Colonic mucosa (tissue), 4 donors: ENCODE measurements around the gene HOXC13. TPM values are rescaled to one million over a fixed set of nuclear protein-coding genes. Genes with fewer than 3 reads are reported as not detected.

Source experiments
- DNase-seq: peaks from one replicate; pipeline ENCODE4 v3.0.0-alpha.2; 2020
- H3K27ac ChIP-seq: fragments of 200-600 bp; one replicate; pipeline ENCODE4 v1.8.0; 2021
- H3K27me3 ChIP-seq: fragments of 200-600 bp; one replicate; pipeline ENCODE4 v1.8.0; 2021
- H3K36me3 ChIP-seq: fragments of 200-600 bp; one replicate; pipeline ENCODE4 v1.8.0; 2021
- H3K4me1 ChIP-seq: fragments of 200-600 bp; one replicate; pipeline ENCODE4 v1.8.0; 2021; ENCODE audit warnings: mild to moderate bottlenecking
- H3K4me3 ChIP-seq: fragments of 200-600 bp; one replicate; pipeline ENCODE4 v1.8.0; 2021
- H3K9ac ChIP-seq, 2 donors: one replicate each; pipeline ENCODE4 v1.7.0; 2013; ENCODE audit warnings: control low read depth in 2 of 2, low read depth in 2 of 2, low read length in 2 of 2
- H3K9me3 ChIP-seq: fragments of 200-600 bp; one replicate; pipeline ENCODE4 v1.8.0; 2021
- intact Hi-C: fragments of 100-400 bp; cut with DNase I; formaldehyde crosslinking; loops from one replicate; pipeline ENCODE4 v1.14.1; 2022
- total RNA-seq, 2 donors: library from RNA; stranded (reverse); fragmentation: NEBNext Ultra II Directional in 1 of 2; extraction: Animal tissue kit (Norgen Biotek cat#: 25700) in 1 of 2; gene quantifications; one replicate each; pipeline ENCODE4 v1.2.1, GENCODE V29; 2021
- TF ChIP-seq, protein P1 (sequence below): fragments of 200-600 bp; IDR thresholded peaks from one replicate; pipeline ENCODE4 v1.8.0; 2022; ENCODE audit warnings: antibody characterized with exemption, mild to moderate bottlenecking
- donor health status: healthy.
- donor health status: DM: no; HTN: no; CAD: no.
- donor health status: DM: no; HTN: no; CAD: no.

Gene HOXC13
- total RNA-seq, 2 donors from 2014 or later, result not detected

DNA sequence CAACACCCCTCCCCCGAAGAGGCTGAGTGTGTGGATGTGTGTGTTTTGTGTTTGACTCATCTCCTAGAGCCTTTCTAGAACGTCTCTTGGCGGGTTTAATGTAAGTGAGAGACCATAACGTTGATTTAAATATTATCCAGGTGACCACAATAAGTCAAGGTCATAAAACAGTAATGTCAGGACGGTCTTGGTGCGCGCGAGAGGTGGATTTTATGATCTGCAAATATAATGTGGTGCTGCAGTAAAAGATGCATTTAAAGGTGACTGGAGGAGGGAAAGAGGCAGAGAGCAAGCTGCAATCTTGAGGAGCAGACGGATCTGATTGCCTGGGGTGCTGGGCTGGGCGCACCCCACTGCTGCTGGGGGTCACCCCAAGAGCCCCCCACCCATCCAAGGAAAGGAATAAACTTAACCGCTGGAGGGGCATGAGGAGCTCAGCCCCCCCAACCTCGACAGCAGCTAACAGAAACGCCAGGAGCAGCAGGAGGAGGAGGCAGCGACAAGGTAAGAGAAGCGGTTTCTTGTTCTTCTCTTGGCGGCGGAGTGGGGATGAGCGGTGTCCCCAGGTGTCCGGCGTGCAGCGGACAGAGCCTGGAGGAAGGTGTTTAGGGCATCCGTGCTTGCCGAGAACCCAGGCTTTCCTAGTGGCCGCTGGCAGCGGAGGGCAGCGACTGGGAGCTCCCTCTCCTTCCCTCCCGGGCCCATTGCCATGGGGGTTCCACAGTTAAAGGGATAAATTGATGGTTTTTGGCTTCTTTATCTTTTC, 51.9 kb downstream of the HOXC13 start:
- Histone ChIP-seq H3K4me1 (peaks cover 5% of the 10 kb centered on the region), H3K9me3 (no peaks in the 10 kb centered on the region), H3K27me3 (peaks cover 99% of the 10 kb centered on the region), H3K4me3 (no peak overlapping the region), H3K9ac (no peak overlapping the region), H3K27ac (no peak overlapping the region), H3K36me3 (no peaks in the 10 kb centered on the region)
- DNase-seq, result no peak
- TF ChIP-seq, protein P1, sequence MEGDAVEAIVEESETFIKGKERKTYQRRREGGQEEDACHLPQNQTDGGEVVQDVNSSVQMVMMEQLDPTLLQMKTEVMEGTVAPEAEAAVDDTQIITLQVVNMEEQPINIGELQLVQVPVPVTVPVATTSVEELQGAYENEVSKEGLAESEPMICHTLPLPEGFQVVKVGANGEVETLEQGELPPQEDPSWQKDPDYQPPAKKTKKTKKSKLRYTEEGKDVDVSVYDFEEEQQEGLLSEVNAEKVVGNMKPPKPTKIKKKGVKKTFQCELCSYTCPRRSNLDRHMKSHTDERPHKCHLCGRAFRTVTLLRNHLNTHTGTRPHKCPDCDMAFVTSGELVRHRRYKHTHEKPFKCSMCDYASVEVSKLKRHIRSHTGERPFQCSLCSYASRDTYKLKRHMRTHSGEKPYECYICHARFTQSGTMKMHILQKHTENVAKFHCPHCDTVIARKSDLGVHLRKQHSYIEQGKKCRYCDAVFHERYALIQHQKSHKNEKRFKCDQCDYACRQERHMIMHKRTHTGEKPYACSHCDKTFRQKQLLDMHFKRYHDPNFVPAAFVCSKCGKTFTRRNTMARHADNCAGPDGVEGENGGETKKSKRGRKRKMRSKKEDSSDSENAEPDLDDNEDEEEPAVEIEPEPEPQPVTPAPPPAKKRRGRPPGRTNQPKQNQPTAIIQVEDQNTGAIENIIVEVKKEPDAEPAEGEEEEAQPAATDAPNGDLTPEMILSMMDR, result no peak
- intact Hi-C loops, result no loop called here

DNA sequence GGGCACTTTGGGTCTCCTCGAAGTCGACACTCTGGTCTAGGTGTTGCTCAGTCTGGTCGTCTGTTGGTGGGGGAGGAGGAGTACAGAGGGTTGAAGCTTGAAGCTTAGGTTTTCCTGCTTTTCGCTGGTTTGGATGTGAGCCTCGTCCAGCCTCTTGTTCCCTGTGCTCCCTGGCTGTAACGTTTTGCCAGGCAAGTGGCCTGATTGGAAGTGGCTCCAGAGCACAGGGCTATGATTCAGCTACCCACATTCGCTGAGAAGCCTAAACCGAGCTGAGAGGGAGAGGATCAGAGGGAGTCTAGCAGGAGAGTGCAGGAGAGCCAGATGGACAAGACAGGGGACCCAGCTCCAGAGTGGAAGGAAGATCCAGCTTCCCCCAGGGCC, 52.4 kb downstream of the HOXC13 start:
- TF ChIP-seq, protein P1, result no peak
- no peak for DNase-seq
- Histone ChIP-seq H3K27me3 (peaks cover 99% of the 10 kb centered on the region), H3K9me3 (no peaks in the 10 kb centered on the region), H3K9ac (no peak overlapping the region), H3K36me3 (no peaks in the 10 kb centered on the region), H3K27ac (no peak overlapping the region), H3K4me1 (peaks cover 8% of the 10 kb centered on the region), H3K4me3 (no peak overlapping the region)
- intact Hi-C loops, result no loop called here

DNA sequence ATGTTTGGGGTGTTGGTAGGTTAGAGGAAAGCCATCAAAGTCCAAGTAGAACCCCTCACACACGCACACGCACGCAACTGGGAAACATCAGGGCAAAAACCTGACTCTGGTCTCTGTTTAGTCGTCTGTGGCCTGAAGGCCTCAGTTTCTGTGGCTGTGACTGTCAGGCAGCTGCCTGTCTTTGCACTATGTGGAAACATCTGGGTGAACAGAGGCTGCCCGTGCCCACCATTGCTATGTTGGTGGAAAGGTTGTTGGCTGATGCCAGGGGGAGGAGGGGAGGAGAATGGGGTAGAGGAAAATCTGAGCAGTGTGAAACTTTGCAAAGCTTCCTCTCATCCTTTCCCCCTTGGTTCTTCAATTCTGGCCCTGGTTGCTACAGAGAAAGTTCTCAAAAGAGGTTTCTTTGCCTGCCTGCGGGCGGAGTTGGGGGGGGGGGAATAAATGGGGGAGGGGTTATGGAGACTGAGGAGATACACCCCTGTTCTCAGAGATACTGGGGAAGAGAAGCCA, 53.8 kb downstream of the HOXC13 start:
- Histone ChIP-seq H3K9ac (no peak overlapping the region), H3K27ac (no peak overlapping the region), H3K27me3 (peaks cover 99% of the 10 kb centered on the region), H3K36me3 (no peaks in the 10 kb centered on the region), H3K4me1 (peaks cover 9% of the 10 kb centered on the region), H3K4me3 (no peak overlapping the region), H3K9me3 (no peaks in the 10 kb centered on the region)
- no peak for DNase-seq
- TF ChIP-seq, protein P1, result no peak
- intact Hi-C loops, result no loop called here

DNA sequence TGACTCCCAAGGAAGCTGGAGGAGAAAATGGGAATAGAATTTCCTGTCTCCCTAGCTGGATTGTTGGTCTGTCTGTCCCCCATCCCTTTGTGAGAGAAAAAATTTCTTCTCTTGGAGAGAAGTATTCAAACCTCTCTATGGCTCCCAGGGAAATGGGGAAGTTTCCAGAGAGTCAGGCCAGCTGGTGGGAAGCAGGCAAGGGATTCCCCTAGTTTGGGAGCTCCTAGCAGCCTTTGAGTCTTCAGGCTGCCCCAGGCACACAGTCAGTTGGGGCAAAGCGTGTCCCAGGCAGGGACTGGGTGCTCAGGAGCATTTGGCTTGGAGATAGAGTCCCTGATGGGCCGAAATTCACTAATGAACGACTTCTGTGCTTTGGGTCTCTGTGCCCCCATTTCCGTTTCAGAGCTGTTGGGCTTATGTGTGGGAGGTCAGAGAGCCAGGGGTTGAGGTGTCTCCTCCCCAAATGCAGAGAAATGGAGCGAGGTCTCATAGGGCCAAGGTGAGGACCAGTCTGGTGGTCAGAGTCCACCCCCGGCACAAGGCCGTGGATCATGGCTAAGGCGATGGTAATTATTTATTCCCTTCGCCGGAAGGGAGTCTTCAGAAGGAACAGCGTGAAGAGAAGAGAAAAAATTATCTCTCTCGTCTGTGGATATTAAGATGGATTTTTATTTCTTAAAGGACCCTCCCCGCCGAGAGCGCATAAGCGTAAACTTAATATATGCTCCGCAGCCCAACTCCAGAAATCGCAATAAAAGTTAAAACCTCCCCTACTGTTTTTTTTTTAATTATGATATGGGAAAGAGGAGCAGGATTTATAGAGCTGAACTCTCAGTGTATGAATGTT, 54.8 kb downstream of the HOXC13 start:
- no peak overlapping the region for H3K9ac ChIP-seq
- no peaks in the 10 kb centered on the region for H3K9me3 ChIP-seq
- no peaks in the 10 kb centered on the region for H3K36me3 ChIP-seq
- H3K27me3 ChIP-seq, result peaks cover 100% of the 10 kb centered on the region
- intact Hi-C loops, result no loop called here
- no peak overlapping the region for H3K27ac ChIP-seq
- no peak overlapping the region for H3K4me3 ChIP-seq
- TF ChIP-seq, protein P1, result no peak
- peaks cover 9% of the 10 kb centered on the region for H3K4me1 ChIP-seq
- DNase-seq, result no peak

DNA sequence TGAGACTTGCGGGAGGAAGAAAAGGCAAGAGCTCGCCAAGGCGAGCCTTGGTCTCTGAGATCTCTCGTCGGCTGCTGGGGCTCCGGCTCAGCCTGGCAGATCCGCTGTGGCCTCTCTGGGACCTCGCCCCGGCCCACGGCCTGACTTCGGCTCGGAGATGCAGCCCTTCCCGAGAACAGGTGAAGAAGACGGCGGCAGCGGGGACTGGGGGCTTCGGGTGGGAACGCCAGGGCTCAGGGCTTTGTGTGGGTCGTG, 55.3 kb downstream of the HOXC13 start:
- H3K9me3 ChIP-seq, result no peaks in the 10 kb centered on the region
- DNase-seq, result no peak
- peaks cover 100% of the 10 kb centered on the region for H3K27me3 ChIP-seq
- H3K27ac ChIP-seq, result no peak overlapping the region
- H3K4me3 ChIP-seq, result no peak overlapping the region
- no peaks in the 10 kb centered on the region for H3K36me3 ChIP-seq
- peaks cover 9% of the 10 kb centered on the region for H3K4me1 ChIP-seq
- intact Hi-C loops, result no loop called here
- TF ChIP-seq, protein P1, result no peak
- no peak overlapping the region for H3K9ac ChIP-seq
